DND-41 (cell line): ENCODE results near the gene CREB3L2.

ENCODE experiments used
- ATAC-seq: fragments of 200-7000 bp; cut with Tn5 transposase; 3 replicates; pipeline ENCODE4 v1.9.1; 2021; ENCODE audit warnings: low read depth; ENCODE audit not compliant: insufficient read depth
- DNase-seq: peaks from one replicate; pipeline ENCODE4 v3.0.0-alpha.2; 2020
- H2AFZ ChIP-seq: 2 replicates; pipeline ENCODE4 v1.6.0; 2012; ENCODE audit warnings: low read depth, low read length
- H3K27ac ChIP-seq: 2 replicates; pipeline ENCODE4 v1.5.1; 2012; ENCODE audit warnings: low read length, inconsistent platforms
- H3K27me3 ChIP-seq: fragments of 200-600 bp; sonication (generic); 2 replicates; pipeline ENCODE4 v1.6.0; 2012; ENCODE audit warnings: low read length, mild to moderate bottlenecking, inconsistent platforms; ENCODE audit not compliant: insufficient read depth, poor library complexity
- H3K36me3 ChIP-seq: 2 replicates; pipeline ENCODE4 v1.5.1; 2012; ENCODE audit warnings: low read length, inconsistent platforms; ENCODE audit not compliant: insufficient read depth
- H3K4me1 ChIP-seq: 2 replicates; pipeline ENCODE4 v1.5.1; 2012; ENCODE audit warnings: mild to moderate bottlenecking, low read length; ENCODE audit not compliant: insufficient read depth
- H3K4me2 ChIP-seq: 2 replicates; pipeline ENCODE4 v1.6.0; 2012; ENCODE audit warnings: mild to moderate bottlenecking, moderate library complexity, low read length, inconsistent platforms; ENCODE audit not compliant: insufficient read depth
- H3K4me3 ChIP-seq, 2 experiments: fragments of 200-600 bp in 1 of 2; shearing (Covaris generic) in 1 of 2; 2 replicates each; pipeline ENCODE4 v1.5.1; 2012 to 2016; ENCODE audit warnings: inconsistent platforms in 2 of 2, low read length in 2 of 2, mild to moderate bottlenecking in 2 of 2, low read depth in 1 of 2, moderate library complexity in 1 of 2
- H3K79me2 ChIP-seq: 2 replicates; pipeline ENCODE4 v1.6.0; 2012; ENCODE audit warnings: low read length, inconsistent platforms; ENCODE audit not compliant: insufficient read depth
- H3K9ac ChIP-seq: 2 replicates; pipeline ENCODE4 v1.6.0; 2012; ENCODE audit warnings: low read depth, mild to moderate bottlenecking, inconsistent platforms, low read length, moderate library complexity
- H3K9me3 ChIP-seq: 2 replicates; pipeline ENCODE4 v1.5.1; 2012; ENCODE audit warnings: low read length, moderate library complexity, mild to moderate bottlenecking, inconsistent platforms; ENCODE audit not compliant: insufficient read depth, severe bottlenecking
- H4K20me1 ChIP-seq: 2 replicates; pipeline ENCODE4 v1.6.0; 2012; ENCODE audit warnings: low read length; ENCODE audit not compliant: insufficient read depth
- EZH2 ChIP-seq: IDR thresholded peaks from 3 replicates; pipeline ENCODE4 v1.6.1; 2012; ENCODE audit warnings: borderline replicate concordance, low read depth, mild to moderate bottlenecking, moderate library complexity, low read length, inconsistent platforms; ENCODE audit not compliant: severe bottlenecking
- TF ChIP-seq, protein P1 (sequence below): IDR thresholded peaks from 2 replicates; pipeline ENCODE4 v1.5.1; 2012; ENCODE audit warnings: borderline replicate concordance, low read length, moderate library complexity, mild to moderate bottlenecking; ENCODE audit not compliant: poor library complexity, severe bottlenecking; ENCODE audit errors: extremely low read depth

Gene CREB3L2

DNA sequence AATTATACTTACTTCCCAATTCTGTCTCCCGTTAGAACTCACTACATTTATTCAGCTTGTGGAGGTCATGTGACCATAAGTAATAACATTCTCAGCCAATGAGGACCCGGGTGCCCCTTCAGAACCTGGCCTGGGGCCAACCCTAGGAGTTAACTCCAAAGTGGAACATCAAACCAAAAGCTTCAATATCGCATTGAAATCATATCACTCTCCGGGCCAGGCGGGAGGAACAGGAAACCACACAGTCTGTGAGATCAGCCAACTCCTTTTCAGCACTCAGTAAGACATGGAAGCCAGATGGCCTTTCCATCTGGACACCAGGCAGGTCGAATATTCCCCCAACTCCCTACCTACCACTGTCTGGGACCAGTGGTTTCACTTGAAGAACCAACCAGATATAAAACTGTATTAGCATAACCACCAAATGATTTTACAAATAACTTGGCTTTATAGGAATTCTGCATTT lies 5.5 kb downstream of the CREB3L2 start:
- ATAC-seq, result peak; percentile 22; the same call in 1 of the 3 replicates
- peaks cover 6% of the 10 kb centered on the region for H3K79me2 ChIP-seq
- no peaks in the 10 kb centered on the region for H3K9me3 ChIP-seq
- H3K36me3 ChIP-seq, result no peaks in the 10 kb centered on the region; the same call in 1 of the 2 replicates
- H3K4me1 ChIP-seq, result peaks cover 30% of the 10 kb centered on the region
- no peaks in the 10 kb centered on the region for H4K20me1 ChIP-seq
- no peak for TF ChIP-seq EZH2
- TF ChIP-seq, protein P1, sequence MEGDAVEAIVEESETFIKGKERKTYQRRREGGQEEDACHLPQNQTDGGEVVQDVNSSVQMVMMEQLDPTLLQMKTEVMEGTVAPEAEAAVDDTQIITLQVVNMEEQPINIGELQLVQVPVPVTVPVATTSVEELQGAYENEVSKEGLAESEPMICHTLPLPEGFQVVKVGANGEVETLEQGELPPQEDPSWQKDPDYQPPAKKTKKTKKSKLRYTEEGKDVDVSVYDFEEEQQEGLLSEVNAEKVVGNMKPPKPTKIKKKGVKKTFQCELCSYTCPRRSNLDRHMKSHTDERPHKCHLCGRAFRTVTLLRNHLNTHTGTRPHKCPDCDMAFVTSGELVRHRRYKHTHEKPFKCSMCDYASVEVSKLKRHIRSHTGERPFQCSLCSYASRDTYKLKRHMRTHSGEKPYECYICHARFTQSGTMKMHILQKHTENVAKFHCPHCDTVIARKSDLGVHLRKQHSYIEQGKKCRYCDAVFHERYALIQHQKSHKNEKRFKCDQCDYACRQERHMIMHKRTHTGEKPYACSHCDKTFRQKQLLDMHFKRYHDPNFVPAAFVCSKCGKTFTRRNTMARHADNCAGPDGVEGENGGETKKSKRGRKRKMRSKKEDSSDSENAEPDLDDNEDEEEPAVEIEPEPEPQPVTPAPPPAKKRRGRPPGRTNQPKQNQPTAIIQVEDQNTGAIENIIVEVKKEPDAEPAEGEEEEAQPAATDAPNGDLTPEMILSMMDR, result no peak
- H3K4me3 ChIP-seq, result no peak overlapping the region
- H3K4me2 ChIP-seq, result no peak overlapping the region
- peak; percentile 42 for DNase-seq
- no peak overlapping the region for H2AFZ ChIP-seq
- no peaks in the 10 kb centered on the region for H3K27me3 ChIP-seq
- no peak overlapping the region for H3K9ac ChIP-seq
- H3K27ac ChIP-seq, result no peak overlapping the region

DNA sequence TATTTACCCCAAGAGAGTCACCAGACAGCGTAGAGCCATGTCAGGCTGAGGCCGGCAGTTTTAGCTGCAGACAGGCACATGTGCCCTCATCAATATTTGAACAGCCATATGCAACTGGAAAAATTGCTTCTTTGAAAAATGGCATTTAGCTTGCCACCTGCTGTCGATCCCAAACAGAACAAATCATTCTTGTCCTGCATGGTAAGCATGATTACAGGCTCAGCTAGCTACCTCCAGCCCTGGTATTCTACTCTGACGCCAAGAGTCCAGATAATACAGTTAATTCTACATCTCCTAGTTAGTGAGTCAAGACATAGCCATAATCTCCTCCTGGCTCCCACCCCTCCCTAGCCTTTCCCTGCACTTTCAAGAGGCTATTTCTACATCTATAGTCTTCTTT lies 7.7 kb downstream of the CREB3L2 start:
- no peaks in the 10 kb centered on the region for H4K20me1 ChIP-seq
- H3K36me3 ChIP-seq, result no peaks in the 10 kb centered on the region
- no peaks in the 10 kb centered on the region for H3K9me3 ChIP-seq
- no peak overlapping the region for H2AFZ ChIP-seq
- TF ChIP-seq EZH2, result no peak
- TF ChIP-seq, protein P1, result no peak
- H3K4me2 ChIP-seq, result no peak overlapping the region
- no peak overlapping the region for H3K27ac ChIP-seq
- ATAC-seq (no peak), DNase-seq (no peak)
- H3K4me1 ChIP-seq, result peaks cover 9% of the 10 kb centered on the region; the same call in 1 of the 2 replicates
- no peak overlapping the region for H3K4me3 ChIP-seq
- H3K9ac ChIP-seq, result no peak overlapping the region
- H3K79me2 ChIP-seq, result no peaks in the 10 kb centered on the region; the same call in 1 of the 2 replicates
- H3K27me3 ChIP-seq, result no peaks in the 10 kb centered on the region

DNA sequence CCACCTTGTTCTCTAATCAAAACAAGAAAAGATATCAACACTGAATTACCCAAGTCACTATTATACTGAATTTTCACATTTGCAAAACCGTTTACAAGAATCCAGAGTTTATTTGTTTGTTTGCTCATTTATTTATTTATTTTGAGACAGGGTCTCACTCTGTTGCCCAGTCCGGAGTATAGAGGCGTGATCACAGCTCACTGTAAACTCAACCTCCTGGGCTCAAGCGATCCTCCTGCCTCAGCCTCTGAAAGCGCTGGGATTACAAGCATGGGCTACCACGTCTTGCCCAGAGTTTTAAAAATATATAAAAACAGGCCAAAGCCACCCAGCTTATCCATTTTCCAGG lies 8.5 kb downstream of the CREB3L2 start:
- Histone ChIP-seq H3K4me3 (no peak overlapping the region), H3K36me3 (no peaks in the 10 kb centered on the region), H3K9me3 (no peaks in the 10 kb centered on the region), H2AFZ (no peak overlapping the region), H3K4me2 (no peak overlapping the region), H3K79me2 (no peaks in the 10 kb centered on the region; the same call in 1 of the 2 replicates), H4K20me1 (no peaks in the 10 kb centered on the region), H3K9ac (no peak overlapping the region), H3K27ac (no peak overlapping the region), H3K4me1 (peaks cover 9% of the 10 kb centered on the region; the same call in 1 of the 2 replicates), H3K27me3 (no peaks in the 10 kb centered on the region)
- ATAC-seq (no peak), DNase-seq (no peak)
- TF ChIP-seq, protein P1, result no peak
- no peak for TF ChIP-seq EZH2
